HG03025 (cell line): ENCODE results near the gene SMCO4.

Experiments
- ATAC-seq: cut with Tn5 transposase; IDR thresholded peaks from one replicate; pipeline ENCODE4 v1.9.1; 2021; ENCODE audit warnings: mild to moderate bottlenecking, moderate library complexity; ENCODE audit not compliant: unreplicated experiment, low FRiP score

The SMCO4 gene

GRCh38 chr11:93563857-93564256, 20.7 kb upstream of the SMCO4 start:
- no peak for ATAC-seq

GRCh38 chr11:93560199-93560932, 17.2 kb upstream of the SMCO4 start:
- ATAC-seq, result no peak

GRCh38 chr11:93559681-93560080, 16.5 kb upstream of the SMCO4 start:
- ATAC-seq, result no peak

- ATAC-seq, result no peak
Observed at GRCh38 chr11:93552874-93553273, 9.7 kb upstream of the SMCO4 start.

GRCh38 chr11:93549976-93550375, 6.8 kb upstream of the SMCO4 start:
- no peak for ATAC-seq

GRCh38 chr11:93548679-93549319, 5.6 kb upstream of the SMCO4 start:
- ATAC-seq, result no peak

GRCh38 chr11:93547773-93548172, 4.6 kb upstream of the SMCO4 start:
- ATAC-seq, result no peak

- no peak for ATAC-seq
Observed at GRCh38 chr11:93547028-93547427, 3.8 kb upstream of the SMCO4 start.

GRCh38 chr11:93545566-93545965, 2.4 kb upstream of the SMCO4 start:
- ATAC-seq, result no peak

GRCh38 chr11:93542811-93543229, 371 bp downstream of the SMCO4 start:
- peak; percentile 41 for ATAC-seq

GRCh38 chr11:93541884-93542810, 1.0 kb downstream of the SMCO4 start:
- ATAC-seq, result peak; percentile 50

- ATAC-seq, result no peak
Observed at GRCh38 chr11:93540896-93541553, 2.2 kb downstream of the SMCO4 start.

- no peak for ATAC-seq
Observed at GRCh38 chr11:93540337-93540736, 2.9 kb downstream of the SMCO4 start.

- ATAC-seq, result no peak
Observed at GRCh38 chr11:93537767-93538261, 5.4 kb downstream of the SMCO4 start.

- no peak for ATAC-seq
Observed at GRCh38 chr11:93537049-93537448, 6.1 kb downstream of the SMCO4 start.

- peak; percentile 9 for ATAC-seq
Observed at GRCh38 chr11:93536101-93536861, 6.9 kb downstream of the SMCO4 start.

GRCh38 chr11:93535578-93535977, 7.6 kb downstream of the SMCO4 start:
- ATAC-seq, result peak; percentile 50

GRCh38 chr11:93532806-93533205, 10.4 kb downstream of the SMCO4 start:
- ATAC-seq, result no peak

- no peak for ATAC-seq
Observed at GRCh38 chr11:93532281-93532789, 10.9 kb downstream of the SMCO4 start.

- no peak for ATAC-seq
Observed at GRCh38 chr11:93530468-93530826, 12.7 kb downstream of the SMCO4 start.
